ENCODE data around the gene SEC14L1.

Gene SEC14L1

GRCh38 chr17:77214328-77214727, 73.6 kb downstream of the SEC14L1 start:
- DNase-seq (ENCODE audit: low spot score), result no peak

GRCh38 chr17:77214743-77215142, 74.0 kb downstream of the SEC14L1 start:
- peak; percentile 16 for DNase-seq (ENCODE audit: low spot score)

GRCh38 chr17:77215281-77215680, 74.5 kb downstream of the SEC14L1 start:
- DNase-seq (ENCODE audit: low spot score), result no peak

- no peak for DNase-seq (ENCODE audit: low spot score)
Measured at GRCh38 chr17:77216486-77216885, 75.7 kb downstream of the SEC14L1 start.

- no peak for DNase-seq (ENCODE audit: low spot score)
Measured at GRCh38 chr17:77217123-77217522, 76.4 kb downstream of the SEC14L1 start.

- no peak for DNase-seq (ENCODE audit: low spot score)
Measured at GRCh38 chr17:77217566-77217965, 76.8 kb downstream of the SEC14L1 start.

- no peak for DNase-seq (ENCODE audit: low spot score)
Measured at GRCh38 chr17:77218902-77219301, 78.1 kb downstream of the SEC14L1 start.

- no peak for DNase-seq (ENCODE audit: low spot score)
Measured at GRCh38 chr17:77222356-77222755, 81.6 kb downstream of the SEC14L1 start.

GRCh38 chr17:77223642-77224420, 83.1 kb downstream of the SEC14L1 start:
- no peak for DNase-seq (ENCODE audit: low spot score)

- no peak for DNase-seq (ENCODE audit: low spot score)
Measured at GRCh38 chr17:77225265-77225664, 84.5 kb downstream of the SEC14L1 start.

GRCh38 chr17:77227461-77228240, 86.9 kb downstream of the SEC14L1 start:
- DNase-seq (ENCODE audit: low spot score), result no peak

GRCh38 chr17:77228241-77228752, 87.5 kb downstream of the SEC14L1 start:
- DNase-seq (ENCODE audit: low spot score), result no peak

- no peak for DNase-seq (ENCODE audit: low spot score)
Measured at GRCh38 chr17:77228816-77229215, 88.0 kb downstream of the SEC14L1 start.

GRCh38 chr17:77229786-77230435, 89.1 kb downstream of the SEC14L1 start:
- no peak for DNase-seq (ENCODE audit: low spot score)

- no peak for DNase-seq (ENCODE audit: low spot score)
Measured at GRCh38 chr17:77230436-77230830, 89.7 kb downstream of the SEC14L1 start.

GRCh38 chr17:77231076-77231871, 90.5 kb downstream of the SEC14L1 start:
- no peak for DNase-seq (ENCODE audit: low spot score)

- DNase-seq (ENCODE audit: low spot score), result no peak
Measured at GRCh38 chr17:77233127-77233526, 92.4 kb downstream of the SEC14L1 start.

- peak; percentile 79 for DNase-seq (ENCODE audit: low spot score)
Measured at GRCh38 chr17:77233635-77234334, 93.0 kb downstream of the SEC14L1 start.

- no peak for DNase-seq (ENCODE audit: low spot score)
Measured at GRCh38 chr17:77234695-77235094, 93.9 kb downstream of the SEC14L1 start.

GRCh38 chr17:77235370-77235941, 94.7 kb downstream of the SEC14L1 start:
- DNase-seq (ENCODE audit: low spot score), result no peak

All from RKO (cell line).